Cardiac muscle cell (in vitro differentiated cells and primary cell): ENCODE measurements around the gene IGFN1. TPM values are rescaled to one million over a fixed set of nuclear protein-coding genes. Genes with fewer than 3 reads are reported as not detected.

Source experiments
- DNase-seq, 2 donors: peaks; one replicate each; pipeline versions ENCODE4 v3.0.0 to v3.0.0-alpha.2; 2010 to 2017; ENCODE audit warnings: low read depth in 1 of 2, low spot score in 1 of 2
- H3K27ac ChIP-seq: fragments of 200-600 bp; sonication (generic); 2 replicates; pipeline ENCODE4 v1.5.1; 2016
- H3K27me3 ChIP-seq: fragments of 200-600 bp; sonication (generic); 2 replicates; pipeline ENCODE4 v1.6.0; 2016; ENCODE audit warnings: control low read depth
- H3K36me3 ChIP-seq: fragments of 200-600 bp; sonication (generic); 2 replicates; pipeline ENCODE4 v1.5.1; 2016; ENCODE audit warnings: control low read depth
- H3K4me1 ChIP-seq: fragments of 200-600 bp; sonication (generic); 2 replicates; pipeline ENCODE4 v1.8.1; 2017; ENCODE audit warnings: low read depth, mild to moderate bottlenecking, mixed run types
- H3K4me3 ChIP-seq: fragments of 200-600 bp; sonication (generic); 2 replicates; pipeline ENCODE4 v1.5.1; 2016; ENCODE audit warnings: mild to moderate bottlenecking
- H3K9me3 ChIP-seq: fragments of 200-600 bp; sonication (generic); 2 replicates; pipeline ENCODE4 v1.5.1; 2017; ENCODE audit warnings: low read depth, mild to moderate bottlenecking, control low read depth
- polyA plus RNA-seq: library from polyadenylated mRNA; unstranded; fragments of >200 nt; fragmentation: Nextera tagmentation; extraction: Ambion mirVana; gene quantifications from 2 replicates; pipeline ENCODE4 v1.2.1, GENCODE V29; 2016
- total RNA-seq: library from RNA; depleted of rRNA; stranded (reverse); fragments of >200 nt; gene quantifications from 2 replicates; pipeline ENCODE4 v1.2.3, GENCODE V29; 2016
- TF ChIP-seq, protein P1 (sequence below): IDR thresholded peaks from 2 replicates; pipeline ENCODE4 v1.5.1; 2012; ENCODE audit warnings: low read depth, mild to moderate bottlenecking, low read length

The IGFN1 gene
- total and polyA plus RNA-seq, 2 experiments from 2014 or later, result not detected

DNA sequence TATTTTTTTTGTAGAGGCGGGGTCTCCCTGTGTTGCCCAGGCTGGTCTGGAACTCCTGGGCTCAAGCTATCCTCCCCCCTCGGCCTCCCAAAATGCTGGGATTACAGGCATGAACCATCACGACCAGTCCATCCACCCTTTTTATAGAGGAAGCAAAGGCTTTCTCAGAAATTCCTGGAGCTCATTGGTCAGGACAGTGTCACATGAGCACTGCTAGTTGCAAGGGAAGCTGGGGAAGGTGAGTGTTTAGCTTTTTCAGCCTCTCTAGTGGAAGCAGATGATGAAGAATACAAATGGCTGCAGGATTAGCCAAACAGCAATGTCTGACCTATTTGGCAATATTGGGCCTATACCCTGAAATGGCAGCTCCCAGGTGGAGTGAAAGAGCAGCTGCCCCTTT lies 8.0 kb downstream of the IGFN1 start:
- TF ChIP-seq, protein P1, sequence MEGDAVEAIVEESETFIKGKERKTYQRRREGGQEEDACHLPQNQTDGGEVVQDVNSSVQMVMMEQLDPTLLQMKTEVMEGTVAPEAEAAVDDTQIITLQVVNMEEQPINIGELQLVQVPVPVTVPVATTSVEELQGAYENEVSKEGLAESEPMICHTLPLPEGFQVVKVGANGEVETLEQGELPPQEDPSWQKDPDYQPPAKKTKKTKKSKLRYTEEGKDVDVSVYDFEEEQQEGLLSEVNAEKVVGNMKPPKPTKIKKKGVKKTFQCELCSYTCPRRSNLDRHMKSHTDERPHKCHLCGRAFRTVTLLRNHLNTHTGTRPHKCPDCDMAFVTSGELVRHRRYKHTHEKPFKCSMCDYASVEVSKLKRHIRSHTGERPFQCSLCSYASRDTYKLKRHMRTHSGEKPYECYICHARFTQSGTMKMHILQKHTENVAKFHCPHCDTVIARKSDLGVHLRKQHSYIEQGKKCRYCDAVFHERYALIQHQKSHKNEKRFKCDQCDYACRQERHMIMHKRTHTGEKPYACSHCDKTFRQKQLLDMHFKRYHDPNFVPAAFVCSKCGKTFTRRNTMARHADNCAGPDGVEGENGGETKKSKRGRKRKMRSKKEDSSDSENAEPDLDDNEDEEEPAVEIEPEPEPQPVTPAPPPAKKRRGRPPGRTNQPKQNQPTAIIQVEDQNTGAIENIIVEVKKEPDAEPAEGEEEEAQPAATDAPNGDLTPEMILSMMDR, result no peak
- Histone ChIP-seq H3K27ac (no peak overlapping the region), H3K9me3 (no peaks in the 10 kb centered on the region), H3K36me3 (no peaks in the 10 kb centered on the region), H3K4me1 (no peaks in the 10 kb centered on the region), H3K27me3 (peaks cover under 1% of the 10 kb centered on the region), H3K4me3 (no peak overlapping the region)
- DNase-seq, result no peak

DNA sequence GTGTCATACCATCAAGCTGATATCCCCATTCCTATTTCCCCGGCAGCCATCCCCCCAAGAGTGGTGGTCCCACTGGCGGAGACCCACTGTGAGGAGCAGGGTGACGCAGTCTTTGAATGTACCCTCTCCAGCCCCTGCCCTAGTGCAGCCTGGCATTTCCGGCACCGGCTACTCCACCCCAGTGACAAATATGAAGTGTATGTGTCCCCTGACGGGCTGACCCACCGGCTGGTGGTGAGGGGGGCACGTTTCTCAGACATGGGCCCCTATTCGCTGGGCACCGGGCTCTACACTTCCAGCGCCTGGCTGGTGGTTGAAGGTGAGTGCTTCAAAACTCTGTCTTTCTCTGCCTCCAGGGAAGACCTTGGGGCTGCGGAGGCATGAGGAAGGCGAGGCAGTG lies 14.4 kb downstream of the IGFN1 start:
- Histone ChIP-seq H3K4me1 (no peaks in the 10 kb centered on the region), H3K9me3 (no peaks in the 10 kb centered on the region), H3K27ac (no peak overlapping the region), H3K36me3 (no peaks in the 10 kb centered on the region), H3K4me3 (no peak overlapping the region), H3K27me3 (peaks cover 17% of the 10 kb centered on the region)
- TF ChIP-seq, protein P1, result no peak
- DNase-seq, result no peak

DNA sequence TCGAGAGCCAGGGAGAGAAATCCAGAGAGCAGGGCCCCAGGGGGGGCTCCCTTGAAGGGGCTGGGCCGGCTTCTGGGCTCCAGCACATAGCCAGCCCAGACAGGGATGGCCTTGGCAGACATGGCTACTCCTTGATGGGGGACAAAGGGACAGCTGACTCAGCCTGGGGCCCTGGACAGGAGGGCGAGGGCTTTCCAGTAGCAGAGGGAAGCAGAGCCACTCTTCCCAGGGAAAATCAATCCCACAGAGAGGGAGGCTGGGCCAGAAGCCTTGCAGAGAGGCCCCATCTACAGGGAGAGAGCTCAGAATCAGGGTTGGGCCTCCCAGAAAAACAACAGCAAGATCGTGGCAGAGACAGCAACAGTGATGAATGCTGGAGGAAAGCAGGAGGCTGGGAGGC lies 15.6 kb downstream of the IGFN1 start:
- DNase-seq, result no peak
- H3K27me3 ChIP-seq, result peaks cover 24% of the 10 kb centered on the region
- no peak overlapping the region for H3K27ac ChIP-seq
- no peaks in the 10 kb centered on the region for H3K9me3 ChIP-seq
- TF ChIP-seq, protein P1, result no peak
- H3K36me3 ChIP-seq, result no peaks in the 10 kb centered on the region
- H3K4me1 ChIP-seq, result no peaks in the 10 kb centered on the region
- no peak overlapping the region for H3K4me3 ChIP-seq

GRCh38 chr1:201207046-201207445 lies 16.4 kb downstream of the IGFN1 start:
- no peaks in the 10 kb centered on the region for H3K36me3 ChIP-seq

GRCh38 chr1:201208236-201208635 lies 17.6 kb downstream of the IGFN1 start:
- no peaks in the 10 kb centered on the region for H3K9me3 ChIP-seq

More at GRCh38 chr1:201207046-201207445, 16.4 kb downstream of the IGFN1 start:
- no peaks in the 10 kb centered on the region for H3K9me3 ChIP-seq
- H3K4me3 ChIP-seq, result no peak overlapping the region
- peaks cover 33% of the 10 kb centered on the region for H3K27me3 ChIP-seq
- DNase-seq, result no peak
- no peak overlapping the region for H3K27ac ChIP-seq
- no peaks in the 10 kb centered on the region for H3K4me1 ChIP-seq
- TF ChIP-seq, protein P1, result no peak

More at GRCh38 chr1:201208236-201208635, 17.6 kb downstream of the IGFN1 start:
- Histone ChIP-seq H3K4me3 (no peak overlapping the region), H3K36me3 (no peaks in the 10 kb centered on the region), H3K27me3 (peaks cover 37% of the 10 kb centered on the region), H3K4me1 (no peaks in the 10 kb centered on the region), H3K27ac (no peak overlapping the region)
- TF ChIP-seq, protein P1, result no peak
- DNase-seq, result no peak
